Left ventricle myocardium superior (tissue), 1 donor: ENCODE measurements around the gene LRRC3C. TPM values are rescaled to one million over a fixed set of nuclear protein-coding genes. Genes with fewer than 3 reads are reported as not detected.

Experiments
- ATAC-seq: fragments of 200-7000 bp; cut with Tn5 transposase; one replicate; pipeline ENCODE4 v1.9.1; 2020; ENCODE audit warnings: mild to moderate bottlenecking, moderate library complexity
- DNase-seq: peaks from one replicate; pipeline ENCODE4 v3.0.0-alpha.2; 2020
- intact Hi-C: fragments of 100-400 bp; cut with micrococcal nuclease; formaldehyde crosslinking; loops from one replicate; pipeline ENCODE4 v1.11.0; 2022
- total RNA-seq: library from RNA; stranded (reverse); fragmentation: NEBNext Ultra II Directional; extraction: Animal tissue kit (Norgen Biotek cat#: 25700); gene quantifications from one replicate; pipeline ENCODE4 v1.2.1, GENCODE V29; 2021
- donor health status: DM: no; HTN: yes; CAD: no; lungs with severe emphysema.

Gene LRRC3C
- total RNA-seq, 1 donor from 2014 or later, result not detected

DNA sequence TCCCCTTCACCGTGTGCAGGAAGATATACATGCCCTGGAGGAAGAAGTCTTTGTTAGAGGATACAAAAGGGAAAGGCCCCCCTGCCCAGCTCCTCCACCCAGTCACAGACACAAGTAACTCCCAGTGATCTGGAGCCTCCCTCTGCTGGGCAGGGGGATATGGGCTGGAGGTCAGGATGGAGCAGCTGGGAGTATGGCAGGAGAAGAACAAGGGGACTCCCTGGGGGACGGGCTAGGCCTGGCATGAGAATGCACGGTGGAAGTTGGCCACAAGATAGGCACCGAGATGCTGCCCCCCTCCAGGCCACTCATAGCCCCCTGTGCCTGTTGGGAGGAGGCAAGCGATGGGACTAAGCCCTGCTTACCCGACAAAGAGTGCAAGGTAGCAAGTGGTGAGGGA lies 4.3 kb upstream of the LRRC3C start:
- intact Hi-C loops, result no loop called here
- ATAC-seq (no peak), DNase-seq (no peak)

DNA sequence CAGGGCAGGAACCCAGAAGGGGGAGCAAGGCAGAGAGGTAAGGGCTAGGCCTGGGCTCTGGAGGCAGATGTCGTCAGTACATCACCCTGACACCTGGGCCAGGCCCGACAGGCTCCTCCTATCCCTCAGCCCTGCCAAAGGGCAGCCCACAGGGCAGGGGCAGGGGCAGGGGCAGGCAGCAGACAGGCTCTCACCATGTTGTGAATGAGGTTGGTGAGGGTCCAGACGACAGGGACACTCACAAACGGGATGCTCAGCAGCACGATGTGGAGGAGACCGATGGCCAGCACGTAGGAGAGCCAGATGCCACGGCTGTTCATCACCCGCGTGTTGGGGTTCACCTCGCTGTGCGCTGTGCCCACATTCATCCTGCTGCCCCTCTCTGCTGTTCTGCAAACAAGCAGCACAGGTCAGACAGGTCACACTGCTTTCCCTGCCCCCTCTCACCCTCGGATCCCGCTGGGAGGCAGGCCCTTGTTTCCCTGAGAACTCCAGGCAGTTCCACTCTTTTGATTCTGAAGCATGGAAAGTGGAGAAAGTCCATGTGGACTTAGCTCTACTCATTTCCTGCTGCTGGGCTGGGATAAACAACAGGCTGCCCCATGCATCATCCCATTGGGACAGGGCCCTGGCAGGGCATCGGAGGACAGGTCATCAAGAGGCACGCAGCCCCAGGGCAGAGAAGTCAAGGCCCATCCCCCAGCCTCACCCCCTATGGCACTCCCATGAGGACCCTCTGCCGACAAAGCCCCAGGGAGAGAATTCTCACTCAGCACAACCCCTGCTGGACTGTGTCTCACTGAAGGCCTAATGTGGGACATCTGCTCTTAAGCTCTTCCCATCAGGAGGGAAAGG lies 3.5 kb upstream of the LRRC3C start:
- intact Hi-C loops, result no loop called here
- DNase-seq (no peak), ATAC-seq (no peak)

- intact Hi-C loops, result no loop called here
- no peak for DNase-seq
- no peak for ATAC-seq
Observed at GRCh38 chr17:39924691-39925055, 2.9 kb upstream of the LRRC3C start.

- intact Hi-C loops, result no loop called here
- DNase-seq (no peak), ATAC-seq (no peak)
Observed at GRCh38 chr17:39925282-39926134, 2.0 kb upstream of the LRRC3C start.

- intact Hi-C loops, result no loop called here
- no peak for DNase-seq
Observed at GRCh38 chr17:39926135-39926587, 1.4 kb upstream of the LRRC3C start.

GRCh38 chr17:39926588-39927100 lies 888 bp upstream of the LRRC3C start:
- intact Hi-C loops, result no loop called here
- peak; percentile 54 for DNase-seq
- ATAC-seq, result peak; percentile 4

More at GRCh38 chr17:39926135-39926587, 1.4 kb upstream of the LRRC3C start:
- no peak for ATAC-seq

- DNase-seq (peak; percentile 71), ATAC-seq (peak; percentile 67)
- intact Hi-C loops, result no loop called here
Observed at GRCh38 chr17:39927929-39928857, 661 bp downstream of the LRRC3C start.

- intact Hi-C loops, result no loop called here
- no peak for DNase-seq
- peak; percentile 54 for ATAC-seq
Observed at GRCh38 chr17:39928858-39929645, 1.5 kb downstream of the LRRC3C start.

DNA sequence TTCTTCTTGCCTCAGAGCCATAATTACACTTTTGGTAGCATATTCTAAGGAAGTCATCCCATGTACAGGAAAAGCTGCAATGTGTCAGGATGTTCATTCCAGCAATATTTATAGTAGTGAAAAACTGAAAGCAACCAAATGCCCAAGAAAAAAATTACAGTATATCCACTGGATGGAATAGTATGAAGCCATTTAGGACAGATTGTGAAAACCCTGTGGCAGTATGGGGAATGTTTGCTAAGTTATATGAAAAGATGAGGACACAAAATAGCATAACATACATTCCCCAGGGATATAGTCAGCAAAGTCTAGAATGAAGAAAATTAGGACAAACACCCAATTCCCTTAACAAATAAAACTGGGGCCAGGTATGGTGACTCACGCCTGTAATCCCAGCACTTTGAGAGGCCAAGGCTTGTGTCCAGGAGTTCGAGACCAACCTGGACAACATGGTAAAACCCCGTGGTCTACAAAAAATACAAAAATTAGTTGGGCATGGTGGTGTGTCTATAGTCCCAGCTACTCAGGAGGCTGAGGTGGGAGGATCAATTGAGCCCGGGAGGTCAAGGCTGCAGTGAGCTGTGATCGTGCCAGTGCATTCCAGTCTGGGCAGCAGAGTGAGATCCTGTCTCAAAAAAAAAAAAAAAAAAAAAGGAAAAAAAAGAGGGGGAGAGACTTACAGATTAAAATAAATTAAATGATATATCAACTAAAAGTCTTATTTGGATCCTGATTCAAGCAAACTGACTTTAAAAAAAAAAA lies 2.3 kb downstream of the LRRC3C start:
- DNase-seq (no peak), ATAC-seq (no peak)
- intact Hi-C loops, result no loop called here

GRCh38 chr17:39933912-39934311 lies 6.4 kb downstream of the LRRC3C start:
- intact Hi-C loops, result no loop called here
- ATAC-seq, result peak; percentile 83
- peak; percentile 74 for DNase-seq

GRCh38 chr17:39934324-39934723 lies 6.8 kb downstream of the LRRC3C start:
- DNase-seq, result no peak
- no peak for ATAC-seq
- intact Hi-C loops, result no loop called here

GRCh38 chr17:39935909-39936308 lies 8.4 kb downstream of the LRRC3C start:
- DNase-seq (no peak), ATAC-seq (no peak)
- intact Hi-C loops, result no loop called here

DNA sequence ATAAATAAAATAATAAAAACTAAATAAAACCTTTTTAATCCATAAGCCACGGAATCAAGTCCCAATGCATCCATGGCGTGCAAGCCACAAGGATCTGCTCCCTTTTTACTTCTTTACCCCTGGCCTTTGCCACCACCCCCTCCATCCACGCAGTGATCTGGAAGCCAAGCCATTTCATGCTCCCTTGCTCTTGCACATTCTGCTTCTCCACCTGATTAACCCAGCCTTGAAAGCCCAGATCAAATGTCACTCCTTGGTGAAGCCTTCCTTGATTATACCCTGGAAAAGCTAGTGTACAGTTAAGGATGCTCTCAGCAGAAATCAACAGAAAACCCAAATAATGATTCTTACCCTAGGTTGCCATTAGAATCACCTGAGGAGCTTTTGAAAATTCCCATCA lies 9.9 kb downstream of the LRRC3C start:
- DNase-seq, result no peak
- no peak for ATAC-seq
- intact Hi-C loops, result no loop called here

DNA sequence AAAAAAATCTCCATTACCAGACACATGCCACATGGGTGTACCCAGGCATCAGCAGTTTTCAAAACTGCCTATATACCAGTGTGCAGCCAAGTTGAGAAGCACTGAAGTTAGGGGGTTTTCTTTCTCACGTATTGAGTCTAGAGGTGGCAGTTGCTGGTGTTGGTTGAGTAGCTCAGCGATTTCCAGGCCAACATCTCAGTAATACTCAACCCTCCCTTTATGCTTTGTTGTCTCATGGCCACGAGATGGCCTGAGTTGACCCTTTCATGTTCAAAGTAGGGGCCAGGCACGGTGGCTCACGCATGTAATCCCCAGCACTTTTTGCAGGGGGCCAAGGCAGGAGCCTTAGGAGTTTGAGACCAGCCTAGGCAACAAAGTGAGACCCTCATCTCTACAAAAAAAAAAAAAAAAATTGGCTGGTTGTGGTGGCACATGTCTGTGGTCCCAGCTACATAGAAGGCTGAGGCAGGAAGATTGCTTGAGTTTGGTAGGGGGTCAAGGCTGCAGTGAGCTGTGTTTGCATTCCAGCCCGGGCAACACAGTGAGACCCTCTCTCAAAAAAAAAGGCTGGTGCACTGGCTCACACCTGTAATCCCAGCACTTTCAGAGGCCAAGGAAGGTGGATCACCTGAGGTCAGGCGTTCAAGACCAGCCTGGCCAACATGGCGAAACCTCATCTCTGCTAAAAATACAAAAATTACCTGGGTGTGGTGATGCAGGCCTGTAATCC lies 10.8 kb downstream of the LRRC3C start:
- DNase-seq (no peak), ATAC-seq (no peak)
- intact Hi-C loops, result no loop called here

DNA sequence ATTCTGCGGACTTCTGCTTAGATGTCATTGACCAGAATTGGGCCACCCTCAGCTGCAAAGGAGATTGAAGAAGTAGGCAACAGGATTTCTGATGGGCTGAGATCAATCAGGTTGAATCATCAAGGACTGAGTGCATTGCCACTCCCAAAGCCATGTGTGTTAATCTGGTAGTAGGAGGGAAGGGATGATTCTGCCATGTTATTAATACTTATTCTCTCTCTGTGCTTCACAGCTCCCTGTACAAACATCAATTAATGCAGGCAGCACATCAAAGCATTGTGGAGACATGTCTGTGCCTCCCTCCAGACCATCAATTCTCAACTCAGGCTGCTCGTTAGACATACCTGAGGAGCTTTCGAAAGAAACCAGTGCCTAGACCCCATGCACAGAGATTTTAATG lies 11.6 kb downstream of the LRRC3C start:
- intact Hi-C loops, result no loop called here
- DNase-seq (no peak), ATAC-seq (no peak)

GRCh38 chr17:39939588-39940419 lies 12.3 kb downstream of the LRRC3C start:
- intact Hi-C loops, result no loop called here
- ATAC-seq (peak; percentile 74), DNase-seq (peak; percentile 48)
